Measurements from ENCODE around the gene ANKRD9. TPM values are rescaled to one million over a fixed set of nuclear protein-coding genes. Genes with fewer than 3 reads are reported as not detected.
A peak's percentile ranks its signal among the peaks of the same experiment; 100 is the strongest.

The ANKRD9 gene
- total and polyA plus RNA-seq, 2 of the 13 experiments (the other 11 are each of a cell fraction or from before 2014, with no cell fraction given) = 10.0 to 15.0 TPM

DNA sequence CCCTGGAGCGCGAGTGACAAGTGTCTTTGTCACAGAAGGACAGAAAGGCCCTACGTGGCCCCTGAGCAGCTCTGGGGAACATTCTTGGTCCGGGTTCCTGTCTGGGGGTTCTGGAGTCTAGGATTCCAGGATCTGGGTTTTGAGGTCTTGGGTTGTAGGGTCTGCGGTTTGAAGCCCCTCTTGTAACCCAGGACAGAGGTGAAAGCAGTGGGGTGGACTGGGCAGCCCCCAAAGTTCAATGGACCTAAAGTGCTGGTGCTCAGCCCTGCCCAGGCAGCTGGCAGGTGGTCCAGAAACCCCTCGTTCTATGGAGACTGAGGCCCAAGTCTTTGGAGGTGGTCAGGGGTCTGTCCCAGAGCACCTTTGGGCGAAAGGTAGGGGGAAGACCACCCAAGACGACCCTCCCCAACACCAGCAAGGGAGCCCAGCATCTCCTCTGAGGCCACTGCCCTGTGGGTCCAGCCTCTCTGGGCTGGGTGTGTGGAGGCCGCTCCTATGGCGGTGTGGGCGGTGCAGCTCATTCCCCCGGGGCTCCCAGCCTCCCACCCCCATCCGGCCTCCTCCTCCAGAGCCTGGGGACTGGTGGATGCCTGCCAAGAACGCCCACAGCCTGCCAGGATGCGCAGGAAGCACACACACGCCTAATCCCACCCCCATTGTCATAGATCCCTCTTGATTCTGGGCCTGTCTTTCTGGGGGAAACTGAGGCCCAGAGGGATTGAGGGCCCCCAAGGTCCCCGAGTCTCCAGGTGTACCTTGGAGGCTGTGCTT lies 30.2 kb upstream of the ANKRD9 start (continued):
- TF ChIP-seq, protein P1, sequence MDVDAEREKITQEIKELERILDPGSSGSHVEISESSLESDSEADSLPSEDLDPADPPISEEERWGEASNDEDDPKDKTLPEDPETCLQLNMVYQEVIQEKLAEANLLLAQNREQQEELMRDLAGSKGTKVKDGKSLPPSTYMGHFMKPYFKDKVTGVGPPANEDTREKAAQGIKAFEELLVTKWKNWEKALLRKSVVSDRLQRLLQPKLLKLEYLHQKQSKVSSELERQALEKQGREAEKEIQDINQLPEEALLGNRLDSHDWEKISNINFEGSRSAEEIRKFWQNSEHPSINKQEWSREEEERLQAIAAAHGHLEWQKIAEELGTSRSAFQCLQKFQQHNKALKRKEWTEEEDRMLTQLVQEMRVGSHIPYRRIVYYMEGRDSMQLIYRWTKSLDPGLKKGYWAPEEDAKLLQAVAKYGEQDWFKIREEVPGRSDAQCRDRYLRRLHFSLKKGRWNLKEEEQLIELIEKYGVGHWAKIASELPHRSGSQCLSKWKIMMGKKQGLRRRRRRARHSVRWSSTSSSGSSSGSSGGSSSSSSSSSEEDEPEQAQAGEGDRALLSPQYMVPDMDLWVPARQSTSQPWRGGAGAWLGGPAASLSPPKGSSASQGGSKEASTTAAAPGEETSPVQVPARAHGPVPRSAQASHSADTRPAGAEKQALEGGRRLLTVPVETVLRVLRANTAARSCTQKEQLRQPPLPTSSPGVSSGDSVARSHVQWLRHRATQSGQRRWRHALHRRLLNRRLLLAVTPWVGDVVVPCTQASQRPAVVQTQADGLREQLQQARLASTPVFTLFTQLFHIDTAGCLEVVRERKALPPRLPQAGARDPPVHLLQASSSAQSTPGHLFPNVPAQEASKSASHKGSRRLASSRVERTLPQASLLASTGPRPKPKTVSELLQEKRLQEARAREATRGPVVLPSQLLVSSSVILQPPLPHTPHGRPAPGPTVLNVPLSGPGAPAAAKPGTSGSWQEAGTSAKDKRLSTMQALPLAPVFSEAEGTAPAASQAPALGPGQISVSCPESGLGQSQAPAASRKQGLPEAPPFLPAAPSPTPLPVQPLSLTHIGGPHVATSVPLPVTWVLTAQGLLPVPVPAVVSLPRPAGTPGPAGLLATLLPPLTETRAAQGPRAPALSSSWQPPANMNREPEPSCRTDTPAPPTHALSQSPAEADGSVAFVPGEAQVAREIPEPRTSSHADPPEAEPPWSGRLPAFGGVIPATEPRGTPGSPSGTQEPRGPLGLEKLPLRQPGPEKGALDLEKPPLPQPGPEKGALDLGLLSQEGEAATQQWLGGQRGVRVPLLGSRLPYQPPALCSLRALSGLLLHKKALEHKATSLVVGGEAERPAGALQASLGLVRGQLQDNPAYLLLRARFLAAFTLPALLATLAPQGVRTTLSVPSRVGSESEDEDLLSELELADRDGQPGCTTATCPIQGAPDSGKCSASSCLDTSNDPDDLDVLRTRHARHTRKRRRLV (CRISPR knock-in tag; IDR thresholded peaks at IDR 0.05) = no peak; the same call in 1 of the 2 replicates
- no peak for TF ChIP-seq TCF12 (IDR thresholded peaks at IDR 0.05)
- TF ChIP-seq TCF12 (CRISPR knock-in tag; IDR thresholded peaks at IDR 0.05) = no peak; the same call in 1 of the 2 replicates
- no peak for TF ChIP-seq PCBP2 (optimal IDR thresholded peaks at IDR 0.05; ENCODE audit: low read depth, low read length, poor library complexity, severe bottlenecking)
- TF ChIP-seq PCBP1 (IDR thresholded peaks at IDR 0.05; ENCODE audit: borderline replicate concordance, low read depth, low read length) = no peak
- no peak for TF ChIP-seq ZFP36L2 (CRISPR knock-in tag; IDR thresholded peaks at IDR 0.05)
- TF ChIP-seq, protein P2, sequence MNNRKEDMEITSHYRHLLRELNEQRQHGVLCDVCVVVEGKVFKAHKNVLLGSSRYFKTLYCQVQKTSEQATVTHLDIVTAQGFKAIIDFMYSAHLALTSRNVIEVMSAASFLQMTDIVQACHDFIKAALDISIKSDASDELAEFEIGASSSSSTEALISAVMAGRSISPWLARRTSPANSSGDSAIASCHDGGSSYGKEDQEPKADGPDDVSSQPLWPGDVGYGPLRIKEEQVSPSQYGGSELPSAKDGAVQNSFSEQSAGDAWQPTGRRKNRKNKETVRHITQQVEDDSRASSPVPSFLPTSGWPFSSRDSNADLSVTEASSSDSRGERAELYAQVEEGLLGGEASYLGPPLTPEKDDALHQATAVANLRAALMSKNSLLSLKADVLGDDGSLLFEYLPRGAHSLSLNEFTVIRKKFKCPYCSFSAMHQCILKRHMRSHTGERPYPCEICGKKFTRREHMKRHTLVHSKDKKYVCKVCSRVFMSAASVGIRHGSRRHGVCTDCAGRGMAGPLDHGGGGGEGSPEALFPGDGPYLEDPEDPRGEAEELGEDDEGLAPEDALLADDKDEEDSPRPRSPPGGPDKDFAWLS (CRISPR knock-in tag; IDR thresholded peaks at IDR 0.05; ENCODE audit: borderline replicate concordance) = no peak
- TF ChIP-seq, protein P3, sequence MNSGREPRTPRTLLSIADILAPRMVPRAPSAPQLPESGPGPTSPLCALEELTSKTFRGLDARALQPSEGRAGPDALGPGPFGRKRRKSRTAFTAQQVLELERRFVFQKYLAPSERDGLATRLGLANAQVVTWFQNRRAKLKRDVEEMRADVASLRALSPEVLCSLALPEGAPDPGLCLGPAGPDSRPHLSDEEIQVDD (CRISPR knock-in tag; IDR thresholded peaks at IDR 0.05; ENCODE audit: borderline replicate concordance) = no peak
- no peak for TF ChIP-seq ELF1 (CRISPR knock-in tag; IDR thresholded peaks at IDR 0.05)
- TF ChIP-seq IKZF1 (IDR thresholded peaks at IDR 0.05) = no peak
- TF ChIP-seq ATRX (CRISPR knock-in tag; IDR thresholded peaks at IDR 0.05; ENCODE audit: borderline replicate concordance) = no peak
- TF ChIP-seq, protein P4, sequence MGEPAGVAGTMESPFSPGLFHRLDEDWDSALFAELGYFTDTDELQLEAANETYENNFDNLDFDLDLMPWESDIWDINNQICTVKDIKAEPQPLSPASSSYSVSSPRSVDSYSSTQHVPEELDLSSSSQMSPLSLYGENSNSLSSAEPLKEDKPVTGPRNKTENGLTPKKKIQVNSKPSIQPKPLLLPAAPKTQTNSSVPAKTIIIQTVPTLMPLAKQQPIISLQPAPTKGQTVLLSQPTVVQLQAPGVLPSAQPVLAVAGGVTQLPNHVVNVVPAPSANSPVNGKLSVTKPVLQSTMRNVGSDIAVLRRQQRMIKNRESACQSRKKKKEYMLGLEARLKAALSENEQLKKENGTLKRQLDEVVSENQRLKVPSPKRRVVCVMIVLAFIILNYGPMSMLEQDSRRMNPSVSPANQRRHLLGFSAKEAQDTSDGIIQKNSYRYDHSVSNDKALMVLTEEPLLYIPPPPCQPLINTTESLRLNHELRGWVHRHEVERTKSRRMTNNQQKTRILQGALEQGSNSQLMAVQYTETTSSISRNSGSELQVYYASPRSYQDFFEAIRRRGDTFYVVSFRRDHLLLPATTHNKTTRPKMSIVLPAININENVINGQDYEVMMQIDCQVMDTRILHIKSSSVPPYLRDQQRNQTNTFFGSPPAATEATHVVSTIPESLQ (CRISPR knock-in tag; conservative IDR thresholded peaks at IDR 0.05) = no peak
- no peak for TF ChIP-seq FOXK2 (IDR thresholded peaks at IDR 0.05)
- no peak; the same call in none of the 2 replicates for TF ChIP-seq ZNF430 (CRISPR knock-in tag; IDR thresholded peaks at IDR 0.05)
- TF ChIP-seq, protein P5, sequence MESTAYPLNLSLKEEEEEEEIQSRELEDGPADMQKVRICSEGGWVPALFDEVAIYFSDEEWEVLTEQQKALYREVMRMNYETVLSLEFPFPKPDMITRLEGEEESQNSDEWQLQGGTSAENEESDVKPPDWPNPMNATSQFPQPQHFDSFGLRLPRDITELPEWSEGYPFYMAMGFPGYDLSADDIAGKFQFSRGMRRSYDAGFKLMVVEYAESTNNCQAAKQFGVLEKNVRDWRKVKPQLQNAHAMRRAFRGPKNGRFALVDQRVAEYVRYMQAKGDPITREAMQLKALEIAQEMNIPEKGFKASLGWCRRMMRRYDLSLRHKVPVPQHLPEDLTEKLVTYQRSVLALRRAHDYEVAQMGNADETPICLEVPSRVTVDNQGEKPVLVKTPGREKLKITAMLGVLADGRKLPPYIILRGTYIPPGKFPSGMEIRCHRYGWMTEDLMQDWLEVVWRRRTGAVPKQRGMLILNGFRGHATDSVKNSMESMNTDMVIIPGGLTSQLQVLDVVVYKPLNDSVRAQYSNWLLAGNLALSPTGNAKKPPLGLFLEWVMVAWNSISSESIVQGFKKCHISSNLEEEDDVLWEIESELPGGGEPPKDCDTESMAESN (CRISPR knock-in tag; conservative IDR thresholded peaks at IDR 0.05) = peak; percentile 25; the same call in 1 of the 2 replicates
- TF ChIP-seq ZNF484 (CRISPR knock-in tag; IDR thresholded peaks at IDR 0.05; ENCODE audit: borderline replicate concordance, low read depth) = no peak
- peak; percentile 43; the same call in 1 of the 2 replicates for TF ChIP-seq GFI1 (CRISPR knock-in tag; IDR thresholded peaks at IDR 0.05; ENCODE audit: borderline replicate concordance)
- no peak for TF ChIP-seq NR2F1 (CRISPR knock-in tag; IDR thresholded peaks at IDR 0.05)
